Measurements from ENCODE around the gene FTH1.
A peak's percentile ranks its signal among the peaks of the same experiment; 100 is the strongest.
"Not testable (repeated sequence)": the region's sequence is repeated elsewhere in the genome, so short reads cannot be mapped to it uniquely, and the experiment has no call there.

FTH1 gene

GRCh38 chr11:61963282-61964057 is 4.0 kb downstream of the FTH1 start:
- no peak for DNase-seq

DNA sequence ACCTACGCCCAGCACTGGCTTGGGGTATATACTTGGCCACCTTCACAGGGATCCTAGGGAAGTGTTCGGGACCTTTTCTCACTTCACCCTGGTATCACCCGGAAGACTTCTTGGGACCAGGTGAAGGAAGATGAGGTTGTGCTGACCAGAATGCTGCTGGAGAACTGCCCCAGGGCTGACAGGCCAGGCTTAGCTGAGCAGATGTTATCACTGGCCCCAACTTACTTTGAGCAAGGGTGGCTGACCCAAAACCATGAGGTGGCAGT is 4.5 kb downstream of the FTH1 start:
- DNase-seq = no peak

DNA sequence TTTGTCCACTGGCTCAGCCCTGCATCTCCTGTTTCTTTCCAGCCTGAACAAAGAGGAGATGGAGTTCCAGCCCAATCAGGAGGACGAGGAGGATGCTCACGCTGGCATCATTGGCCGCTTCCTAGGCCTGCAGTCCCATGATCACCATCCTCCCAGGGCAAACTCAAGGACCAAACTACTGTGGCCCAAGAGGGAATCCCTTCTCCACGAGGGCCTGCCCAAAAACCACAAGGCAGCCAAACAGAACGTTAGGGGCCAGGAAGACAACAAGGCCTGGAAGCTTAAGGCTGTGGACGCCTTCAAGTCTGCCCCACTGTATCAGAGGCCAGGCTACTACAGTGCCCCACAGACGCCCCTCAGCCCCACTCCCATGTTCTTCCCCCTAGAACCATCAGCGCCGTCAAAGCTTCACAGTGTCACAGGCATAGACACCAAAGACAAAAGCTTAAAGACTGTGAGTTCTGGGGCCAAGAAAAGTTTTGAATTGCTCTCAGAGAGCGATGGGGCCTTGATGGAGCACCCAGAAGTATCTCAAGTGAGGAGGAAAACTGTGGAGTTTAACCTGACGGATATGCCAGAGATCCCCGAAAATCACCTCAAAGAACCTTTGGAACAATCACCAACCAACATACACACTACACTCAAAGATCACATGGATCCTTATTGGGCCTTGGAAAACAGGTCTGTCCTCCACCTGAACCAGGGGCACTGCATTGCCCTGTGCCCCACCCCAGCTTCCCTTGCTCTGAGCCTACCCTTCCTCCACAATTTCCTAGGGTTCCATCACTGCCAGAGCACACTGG is 5.0 kb downstream of the FTH1 start:
- DNase-seq = no peak

DNA sequence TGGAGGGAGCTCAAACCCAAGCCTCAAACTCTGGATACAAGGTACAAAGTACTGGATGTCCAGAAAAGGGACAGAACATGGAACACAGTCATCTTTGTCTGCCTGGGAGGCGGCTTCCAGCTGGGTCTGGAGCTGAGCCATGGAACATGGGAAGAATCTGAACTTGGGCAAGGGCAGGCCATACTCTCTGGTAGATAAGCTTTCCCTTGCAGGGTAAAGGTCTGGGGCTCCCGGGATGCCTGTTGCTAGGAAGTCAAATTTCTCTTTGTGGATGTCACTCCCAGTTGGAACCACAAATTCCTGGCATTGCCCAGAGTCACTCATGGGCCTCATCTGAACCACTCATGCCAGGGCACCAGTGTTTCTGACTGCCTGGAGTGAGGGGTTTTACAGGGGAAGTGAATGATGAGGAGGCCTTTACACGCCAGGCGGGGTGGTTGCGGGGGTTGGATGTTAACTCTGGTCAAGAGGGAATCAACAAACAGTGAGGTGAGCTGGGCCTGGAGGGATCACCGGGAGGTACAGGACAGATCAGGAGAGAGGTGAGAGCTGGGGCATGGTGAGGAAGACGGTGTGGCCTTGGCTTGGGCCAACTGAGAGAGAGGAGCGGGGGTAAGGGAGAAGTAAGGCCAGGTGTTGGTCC is 5.7 kb downstream of the FTH1 start:
- DNase-seq = no peak

DNA sequence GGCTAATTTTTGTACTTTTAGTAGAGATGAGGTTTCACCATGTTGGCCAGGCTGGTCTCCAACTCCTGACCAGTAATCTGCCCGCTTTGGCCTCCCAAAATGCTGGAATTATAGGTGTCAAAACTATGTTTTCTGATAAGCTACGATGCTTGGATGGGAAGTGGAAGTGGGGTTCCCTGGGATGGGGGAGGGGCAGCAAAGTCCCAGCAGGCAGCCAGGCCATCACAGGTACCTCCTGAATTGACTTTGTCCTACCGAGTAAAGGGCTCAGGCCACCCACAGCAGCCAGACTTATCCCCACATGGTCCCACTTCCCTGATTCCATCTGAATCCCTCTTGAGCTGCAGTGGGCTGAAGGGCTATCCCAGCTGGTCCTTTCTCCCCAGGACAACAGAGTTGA is 6.9 kb downstream of the FTH1 start:
- DNase-seq = no peak

DNA sequence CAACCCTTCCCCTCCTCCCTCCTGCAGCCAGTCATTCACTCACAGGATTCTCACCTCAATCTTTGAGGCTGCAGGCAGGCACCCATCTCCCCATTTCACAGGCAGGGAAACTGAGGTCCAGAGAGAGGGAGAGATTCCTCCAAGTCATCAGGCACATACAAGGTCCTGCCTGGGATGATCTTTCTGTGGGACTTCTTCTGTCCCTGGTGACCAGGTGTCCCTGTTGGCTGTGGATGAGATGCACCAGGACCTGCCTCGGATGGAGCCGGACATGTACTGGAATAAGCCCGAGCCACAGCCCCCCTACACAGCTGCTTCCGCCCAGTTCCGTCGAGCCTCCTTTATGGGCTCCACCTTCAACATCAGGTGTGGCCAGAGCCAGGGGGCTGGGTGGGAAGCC is 7.8 kb downstream of the FTH1 start:
- DNase-seq = no peak

GRCh38 chr11:61959114-61959513 is 8.3 kb downstream of the FTH1 start:
- no peak for DNase-seq

- DNase-seq = no peak
Observed at GRCh38 chr11:61958590-61958989, 8.8 kb downstream of the FTH1 start.

DNA sequence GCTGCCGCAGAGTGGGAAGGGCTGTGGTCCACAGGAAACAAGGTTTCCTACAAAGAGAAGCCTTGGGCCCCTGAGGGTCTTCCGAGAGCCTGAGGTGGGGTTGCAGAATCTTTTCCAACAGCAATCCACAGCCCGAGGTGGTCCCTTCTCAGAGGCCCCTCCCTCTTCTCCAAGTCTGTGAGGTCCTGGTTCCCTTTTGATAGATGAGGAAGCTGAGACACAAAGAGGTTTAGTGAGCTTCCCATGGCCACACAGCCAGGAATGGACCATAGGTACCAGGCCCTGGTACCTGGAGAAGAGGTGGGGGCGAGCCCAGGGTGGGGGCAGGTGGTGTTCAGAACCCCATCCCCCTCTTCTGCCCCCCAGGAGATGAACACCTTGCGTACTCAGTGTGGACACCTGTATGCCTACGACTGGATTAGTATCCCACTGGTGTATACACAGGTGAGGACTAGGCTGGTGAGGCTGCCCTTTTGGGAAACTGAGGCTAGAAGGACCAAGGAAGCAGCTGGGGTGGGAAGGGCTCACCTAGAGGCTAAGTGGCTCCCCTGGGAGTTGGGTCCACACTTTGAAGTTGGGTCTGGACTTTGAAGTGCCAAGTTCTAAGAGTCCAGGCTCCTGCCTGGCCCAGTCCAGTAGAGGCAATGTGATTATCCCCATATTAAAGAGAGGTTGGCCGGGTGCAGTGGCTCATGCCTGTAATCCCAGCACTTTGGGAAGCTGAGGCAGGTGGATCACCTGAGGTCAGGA is 10.2 kb downstream of the FTH1 start:
- no peak for DNase-seq

GRCh38 chr11:61956191-61957020 is 11.0 kb downstream of the FTH1 start:
- no peak for DNase-seq

- DNase-seq = no peak
Observed at GRCh38 chr11:61955422-61956135, 11.9 kb downstream of the FTH1 start.

DNA sequence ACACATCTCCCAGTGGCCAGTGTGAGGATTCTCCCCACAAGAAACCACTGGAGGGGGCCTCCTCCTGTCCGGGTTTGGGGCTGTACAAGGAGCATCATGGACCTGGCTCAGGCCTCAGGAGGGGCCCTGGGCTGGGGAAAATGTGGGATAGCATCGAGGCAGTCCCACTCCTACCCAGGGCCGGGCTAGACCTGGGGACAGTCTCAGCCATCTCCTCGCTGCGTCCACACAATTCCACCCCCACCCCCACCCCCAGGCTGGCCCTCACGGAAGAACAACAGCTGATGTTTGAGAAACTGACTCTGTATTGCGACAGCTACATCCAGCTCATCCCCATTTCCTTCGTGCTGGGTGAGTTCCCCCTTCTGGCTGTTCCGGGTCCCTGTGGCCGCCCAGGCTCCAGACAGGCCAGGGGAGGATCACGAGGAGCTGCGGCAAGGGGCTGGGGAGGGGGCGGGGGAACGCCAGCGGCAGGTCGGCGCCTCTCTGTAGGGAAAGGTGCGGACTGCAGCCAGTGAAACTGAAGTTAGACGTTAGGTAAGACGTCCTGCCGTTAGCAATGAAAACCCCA is 12.5 kb downstream of the FTH1 start:
- DNase-seq = no peak

- no peak for DNase-seq
Observed at GRCh38 chr11:61954106-61954850, 13.2 kb downstream of the FTH1 start.

DNA sequence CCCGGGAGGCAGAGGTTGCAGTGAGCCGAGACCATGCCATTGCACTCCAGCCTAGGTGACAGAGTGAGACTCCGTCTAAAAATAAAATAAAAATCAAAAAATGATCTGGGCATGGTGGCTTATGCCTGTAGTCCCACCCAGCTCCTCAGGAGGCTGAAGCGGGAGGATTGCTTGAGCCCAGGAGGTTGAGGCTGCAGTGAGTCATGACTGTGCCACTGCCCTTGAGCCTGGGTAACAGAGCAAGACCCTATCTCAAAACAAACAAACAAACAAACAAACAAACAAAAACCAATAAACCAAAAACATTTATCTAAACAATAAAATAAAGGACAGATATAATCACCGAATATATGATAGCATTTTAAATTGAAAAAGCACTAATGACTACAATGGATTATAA is 13.8 kb downstream of the FTH1 start:
- DNase-seq = not testable (repeated sequence)

GRCh38 chr11:61952882-61953281 is 14.6 kb downstream of the FTH1 start:
- no peak for DNase-seq

GRCh38 chr11:61951484-61952135 is 15.8 kb downstream of the FTH1 start:
- DNase-seq = no peak

GRCh38 chr11:61950035-61950547 is 17.3 kb downstream of the FTH1 start, which contains the start of gene BEST1:
TSS of gene BEST1 (plus strand) at chr11:61950351. CDS start at chr11:61951807, 1,456 bp downstream.
- no peak for DNase-seq

DNA sequence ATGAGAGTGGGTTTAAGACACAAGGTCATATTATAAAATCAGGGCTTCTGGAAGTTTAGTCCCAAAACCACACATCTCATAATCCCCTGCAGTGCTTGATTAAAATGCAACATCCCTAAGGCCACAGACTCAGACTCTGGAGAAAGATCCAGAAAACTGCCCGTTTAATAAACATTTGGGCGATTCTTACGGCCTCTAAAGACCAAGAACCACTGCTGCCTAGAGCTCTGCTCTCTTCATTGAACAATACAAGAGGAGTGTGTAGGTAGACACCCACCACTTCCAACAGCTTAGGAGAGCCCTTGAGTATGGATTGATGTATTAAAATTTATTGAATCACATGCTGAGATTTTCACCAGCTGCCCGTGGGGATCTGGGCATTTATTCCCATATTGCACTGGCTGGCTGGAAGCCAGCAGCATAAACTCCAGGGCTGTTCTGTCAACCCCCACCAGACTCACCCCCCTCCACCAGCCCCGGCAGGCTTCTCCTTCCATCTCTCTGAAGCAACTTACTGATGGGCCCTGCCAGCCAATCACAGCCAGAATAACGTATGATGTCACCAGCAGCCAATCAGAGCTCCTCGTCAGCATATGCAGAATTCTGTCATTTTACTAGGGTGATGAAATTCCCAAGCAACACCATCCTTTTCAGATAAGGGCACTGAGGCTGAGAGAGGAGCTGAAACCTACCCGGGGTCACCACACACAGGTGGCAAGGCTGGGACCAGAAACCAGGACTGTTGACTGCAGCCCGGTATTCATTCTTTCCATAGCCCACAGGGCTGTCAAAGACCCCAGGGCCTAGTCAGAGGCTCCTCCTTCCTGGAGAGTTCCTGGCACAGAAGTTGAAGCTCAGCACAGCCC is 18.0 kb downstream of the FTH1 start:
- peak; percentile 80 for DNase-seq

DNA sequence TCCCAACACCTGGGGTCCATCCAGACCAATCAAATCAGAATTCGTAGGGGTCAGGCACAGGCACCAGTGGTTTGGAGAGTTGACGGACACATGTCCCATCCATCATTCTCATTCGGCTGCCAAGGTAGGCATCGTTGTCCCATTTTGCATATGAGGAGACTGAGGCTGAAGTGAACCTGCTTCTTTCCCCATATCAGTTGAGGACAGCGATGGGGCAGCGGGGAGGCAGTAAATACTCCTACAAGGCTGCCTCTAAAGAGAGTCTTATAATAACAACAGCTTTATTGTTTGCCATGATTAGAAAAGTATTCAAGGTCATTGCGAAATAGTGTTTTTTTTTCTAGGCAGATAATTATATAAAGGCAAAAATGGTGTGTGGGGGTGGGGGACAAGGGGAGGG is 18.9 kb downstream of the FTH1 start:
- DNase-seq = no peak
